Panc1 (cell line): ENCODE data around the gene AHCTF1. TPM values are rescaled to one million over a fixed set of nuclear protein-coding genes. Genes with fewer than 3 reads are reported as not detected.

ENCODE experiments used
- ATAC-seq: fragments of 200-7000 bp; cut with Tn5 transposase; 2 replicates; pipeline ENCODE4 v1.9.1; 2020; ENCODE audit warnings: mild to moderate bottlenecking, moderate library complexity
- BruUV-seq: library from RNA; stranded (reverse); fragments of 400-500 nt; replicated peaks from 2 replicates; lab custom pipeline; 2021; lab: Mats Ljungman, UMichigan
- CTCF ChIA-PET: fragments of 300-600 bp; sonication (Branson Sonifier 250); formaldehyde crosslinking; loops from one replicate; lab custom pipeline; 2022; ENCODE audit warnings: antibody characterized with exemption; lab: Charles Lee
- POLR2A ChIA-PET: fragments of 300-600 bp; sonication (Branson Sonifier 250); formaldehyde crosslinking; loops from one replicate; lab custom pipeline; 2022; ENCODE audit warnings: antibody characterized with exemption; lab: Charles Lee
- DNase-seq: peaks from one replicate; pipeline ENCODE4 v3.0.0-alpha.2; 2010; ENCODE audit warnings: low read depth, low spot score
- H3K27ac ChIP-seq: 2 replicates; pipeline ENCODE4 v1.5.1; 2011; ENCODE audit warnings: mild to moderate bottlenecking, low read length, inconsistent platforms
- H3K27me3 ChIP-seq: fragments of 200-500 bp; sonication (Bioruptor generic); 2 replicates; pipeline ENCODE4 v1.6.0; 2014; ENCODE audit warnings: low read length, inconsistent platforms; ENCODE audit not compliant: control insufficient read depth, insufficient read depth
- H3K36me3 ChIP-seq: fragments of 200-500 bp; sonication (Bioruptor generic); 2 replicates; pipeline ENCODE4 v1.5.1; 2014; ENCODE audit warnings: inconsistent platforms, mild to moderate bottlenecking, low read length, moderate library complexity; ENCODE audit not compliant: control insufficient read depth, insufficient read depth
- H3K4me1 ChIP-seq: 2 replicates; pipeline ENCODE4 v1.5.1; 2011; ENCODE audit warnings: inconsistent platforms, mild to moderate bottlenecking, low read length, moderate library complexity; ENCODE audit not compliant: control insufficient read depth, insufficient read depth
- H3K4me3 ChIP-seq, 2 experiments: 2 replicates each; pipeline ENCODE4 v1.5.1; 2011 to 2012; ENCODE audit warnings: low read depth in 2 of 2, low read length in 2 of 2, mild to moderate bottlenecking in 2 of 2, inconsistent platforms in 1 of 2, moderate library complexity in 1 of 2
- H3K9me3 ChIP-seq: fragments of 200-500 bp; sonication (Bioruptor generic); 2 replicates; pipeline ENCODE4 v1.5.1; 2014; ENCODE audit warnings: low read depth, mild to moderate bottlenecking, inconsistent platforms, low read length, moderate library complexity; ENCODE audit not compliant: control insufficient read depth, insufficient read depth
- POLR2AphosphoS5 ChIP-seq: IDR thresholded peaks from 2 replicates; pipeline ENCODE4 v1.6.1; 2012; ENCODE audit warnings: mild to moderate bottlenecking, low read depth, low read length, moderate library complexity
- SIN3A ChIP-seq: IDR thresholded peaks from 2 replicates; pipeline ENCODE4 v1.6.1; 2012; ENCODE audit warnings: low read depth, mild to moderate bottlenecking, low read length, moderate library complexity, borderline replicate concordance; ENCODE audit not compliant: insufficient read depth
- TCF7L2 ChIP-seq: IDR thresholded peaks from 2 replicates; pipeline ENCODE4 v1.6.1; 2011; ENCODE audit warnings: mild to moderate bottlenecking, low read depth, low read length, inconsistent platforms
- in situ Hi-C: cut with HindIII; loops from 2 replicates; pipeline ENCODE4 v1.10.0; 2016; ENCODE audit warnings: low sequenced_read_pairs, low pct_unique_long_range_greater_than_20kb
- intact Hi-C: fragments of 100-400 bp; cut with micrococcal nuclease; formaldehyde crosslinking; loops from one replicate; pipeline ENCODE4 v1.10.0; 2022; ENCODE audit not compliant: unreplicated experiment
- total RNA-seq: library from RNA; stranded (reverse); gene quantifications from one replicate; pipeline ENCODE4 v1.2.1, GENCODE V29; 2021; ENCODE audit not compliant: unreplicated experiment
- TF ChIP-seq, protein P1 (sequence below), 2 experiments: IDR thresholded peaks; 2 replicates each; pipeline ENCODE4 v1.6.1; 2011 to 2012; ENCODE audit warnings: low read depth in 2 of 2, control low read depth in 1 of 2, low read length in 1 of 2, mild to moderate bottlenecking in 1 of 2, moderate library complexity in 1 of 2; ENCODE audit not compliant: insufficient read depth in 1 of 2
- TF ChIP-seq, protein P2 (sequence below): fragments of 450-650 bp; IDR thresholded peaks from 2 replicates; pipeline ENCODE4 v1.5.1; 2017; ENCODE audit warnings: mild to moderate bottlenecking

AHCTF1 gene
- total RNA-seq, 1 experiment from 2014 or later: 49.9 TPM

DNA sequence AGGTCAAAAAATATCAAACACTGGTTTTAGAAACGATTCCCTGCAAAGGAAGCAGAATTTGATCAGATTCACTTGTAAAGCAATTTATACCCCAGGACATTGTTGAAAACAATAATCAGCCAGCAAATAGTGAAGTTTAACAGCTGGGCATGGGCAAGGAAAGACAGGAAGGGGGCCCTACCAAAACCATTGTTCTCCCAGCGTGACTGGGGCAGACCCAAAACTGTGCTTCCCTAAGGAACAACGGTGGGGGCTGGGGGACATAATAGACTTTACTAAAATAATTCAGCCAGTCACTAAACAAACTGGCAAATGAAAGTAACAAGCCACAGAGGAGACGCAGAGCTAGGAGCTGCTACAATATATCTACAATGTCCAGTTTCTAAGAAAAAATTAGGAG is 100.2 kb downstream of the AHCTF1 start:
- ChIA-PET POLR2A (no interaction called here), CTCF (no interaction called here)
- Histone ChIP-seq H3K9me3 (peaks cover 10% of the 10 kb centered on the region; the same call in 1 of the 2 replicates), H3K36me3 (no peaks in the 10 kb centered on the region), H3K27ac (no peak overlapping the region), H3K27me3 (no peaks in the 10 kb centered on the region), H3K4me1 (no peaks in the 10 kb centered on the region), H3K4me3 (no peak overlapping the region)
- TF ChIP-seq TCF7L2 (no peak), POLR2AphosphoS5 (no peak), SIN3A (no peak)
- TF ChIP-seq, protein P1, sequence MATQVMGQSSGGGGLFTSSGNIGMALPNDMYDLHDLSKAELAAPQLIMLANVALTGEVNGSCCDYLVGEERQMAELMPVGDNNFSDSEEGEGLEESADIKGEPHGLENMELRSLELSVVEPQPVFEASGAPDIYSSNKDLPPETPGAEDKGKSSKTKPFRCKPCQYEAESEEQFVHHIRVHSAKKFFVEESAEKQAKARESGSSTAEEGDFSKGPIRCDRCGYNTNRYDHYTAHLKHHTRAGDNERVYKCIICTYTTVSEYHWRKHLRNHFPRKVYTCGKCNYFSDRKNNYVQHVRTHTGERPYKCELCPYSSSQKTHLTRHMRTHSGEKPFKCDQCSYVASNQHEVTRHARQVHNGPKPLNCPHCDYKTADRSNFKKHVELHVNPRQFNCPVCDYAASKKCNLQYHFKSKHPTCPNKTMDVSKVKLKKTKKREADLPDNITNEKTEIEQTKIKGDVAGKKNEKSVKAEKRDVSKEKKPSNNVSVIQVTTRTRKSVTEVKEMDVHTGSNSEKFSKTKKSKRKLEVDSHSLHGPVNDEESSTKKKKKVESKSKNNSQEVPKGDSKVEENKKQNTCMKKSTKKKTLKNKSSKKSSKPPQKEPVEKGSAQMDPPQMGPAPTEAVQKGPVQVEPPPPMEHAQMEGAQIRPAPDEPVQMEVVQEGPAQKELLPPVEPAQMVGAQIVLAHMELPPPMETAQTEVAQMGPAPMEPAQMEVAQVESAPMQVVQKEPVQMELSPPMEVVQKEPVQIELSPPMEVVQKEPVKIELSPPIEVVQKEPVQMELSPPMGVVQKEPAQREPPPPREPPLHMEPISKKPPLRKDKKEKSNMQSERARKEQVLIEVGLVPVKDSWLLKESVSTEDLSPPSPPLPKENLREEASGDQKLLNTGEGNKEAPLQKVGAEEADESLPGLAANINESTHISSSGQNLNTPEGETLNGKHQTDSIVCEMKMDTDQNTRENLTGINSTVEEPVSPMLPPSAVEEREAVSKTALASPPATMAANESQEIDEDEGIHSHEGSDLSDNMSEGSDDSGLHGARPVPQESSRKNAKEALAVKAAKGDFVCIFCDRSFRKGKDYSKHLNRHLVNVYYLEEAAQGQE (IDR thresholded peaks at IDR 0.05; ENCODE audit: insufficient read depth in 1 of 2, low read depth in 2 of 2, low read length in 1 of 2): no peak
- TF ChIP-seq, protein P2, sequence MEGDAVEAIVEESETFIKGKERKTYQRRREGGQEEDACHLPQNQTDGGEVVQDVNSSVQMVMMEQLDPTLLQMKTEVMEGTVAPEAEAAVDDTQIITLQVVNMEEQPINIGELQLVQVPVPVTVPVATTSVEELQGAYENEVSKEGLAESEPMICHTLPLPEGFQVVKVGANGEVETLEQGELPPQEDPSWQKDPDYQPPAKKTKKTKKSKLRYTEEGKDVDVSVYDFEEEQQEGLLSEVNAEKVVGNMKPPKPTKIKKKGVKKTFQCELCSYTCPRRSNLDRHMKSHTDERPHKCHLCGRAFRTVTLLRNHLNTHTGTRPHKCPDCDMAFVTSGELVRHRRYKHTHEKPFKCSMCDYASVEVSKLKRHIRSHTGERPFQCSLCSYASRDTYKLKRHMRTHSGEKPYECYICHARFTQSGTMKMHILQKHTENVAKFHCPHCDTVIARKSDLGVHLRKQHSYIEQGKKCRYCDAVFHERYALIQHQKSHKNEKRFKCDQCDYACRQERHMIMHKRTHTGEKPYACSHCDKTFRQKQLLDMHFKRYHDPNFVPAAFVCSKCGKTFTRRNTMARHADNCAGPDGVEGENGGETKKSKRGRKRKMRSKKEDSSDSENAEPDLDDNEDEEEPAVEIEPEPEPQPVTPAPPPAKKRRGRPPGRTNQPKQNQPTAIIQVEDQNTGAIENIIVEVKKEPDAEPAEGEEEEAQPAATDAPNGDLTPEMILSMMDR: no peak
- in situ Hi-C loops: no loop called here
- intact Hi-C loops: no loop called here
- BruUV-seq: no TSS peak
- no peak for ATAC-seq
- DNase-seq: no peak

DNA sequence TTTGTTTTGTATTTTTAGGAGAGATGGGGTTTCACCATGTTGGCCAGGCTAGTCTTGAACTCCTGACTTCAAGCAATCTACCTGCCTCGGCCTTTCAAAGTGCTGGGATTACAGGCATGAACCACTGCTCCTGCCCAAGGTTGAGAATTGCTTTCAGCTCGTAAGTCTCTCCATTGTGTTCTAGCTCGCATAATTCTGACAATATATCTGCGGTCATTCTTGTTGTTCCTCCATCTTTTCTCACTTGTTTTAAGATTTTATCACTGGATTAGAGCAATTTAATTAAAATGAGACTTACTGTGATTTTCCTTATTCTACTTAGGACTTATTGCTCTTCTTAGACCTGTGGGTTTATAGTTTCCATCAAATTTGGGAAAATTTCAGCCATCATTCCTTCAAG is 102.9 kb downstream of the AHCTF1 start:
- Histone ChIP-seq H3K4me3 (no peak overlapping the region), H3K36me3 (no peaks in the 10 kb centered on the region), H3K4me1 (no peaks in the 10 kb centered on the region), H3K9me3 (peaks cover 10% of the 10 kb centered on the region; the same call in 1 of the 2 replicates), H3K27me3 (no peaks in the 10 kb centered on the region), H3K27ac (no peak overlapping the region)
- DNase-seq: no peak
- ChIA-PET POLR2A (no interaction called here), CTCF (no interaction called here)
- BruUV-seq: no TSS peak
- in situ Hi-C loops: no loop called here
- no peak for ATAC-seq
- no peak for TF ChIP-seq TCF7L2
- no peak for TF ChIP-seq POLR2AphosphoS5
- TF ChIP-seq, protein P2: no peak
- no peak for TF ChIP-seq SIN3A
- TF ChIP-seq, protein P1 (IDR thresholded peaks at IDR 0.05; ENCODE audit: insufficient read depth in 1 of 2, low read depth in 2 of 2, low read length in 1 of 2): no peak
- intact Hi-C loops: no loop called here
